ENCODE results near the gene PAMR1. TPM values are rescaled to one million over a fixed set of nuclear protein-coding genes. Genes with fewer than 3 reads are reported as not detected.

PAMR1 gene
- total and polyA plus RNA-seq, 2 donors (not counting 3 experiments of a cell fraction or from before 2014, with no cell fraction given) = not detected

- FAIRE-seq (no peak), DNase-seq (ENCODE audit: low read depth, low spot score) (no peak)
- dilution Hi-C loops (cut with MboI; ENCODE audit: extremely low pct_ligation_motif_present, low sequenced_read_pairs) = no loop called here
- H3K79me2 ChIP-seq (ENCODE audit: control insufficient read depth, insufficient read depth, low read length) = no peaks in the 10 kb centered on the region
- no TSS peak for BruUV-seq (replicated peaks)
- H3K4me3 ChIP-seq (replicated peaks in 1 of 3; ENCODE audit: insufficient read depth in 1 of 3, low read depth in 1 of 3, low read length in 3 of 3) = no peak overlapping the region
- H3K27me3 ChIP-seq (ENCODE audit: control insufficient read depth in 2 of 2, insufficient read depth in 2 of 2, low read length in 2 of 2) = peaks cover 33 to 57% of the 10 kb centered on the region in 2 experiments
- no peaks in the 10 kb centered on the region for H3K9me3 ChIP-seq (replicated peaks; ENCODE audit: control insufficient read depth, insufficient read depth, low read length)
- no peak overlapping the region for H2AFZ ChIP-seq (ENCODE audit: low read depth, low read length)
- POLR2A ChIA-PET = no interaction called here
- no peaks in the 10 kb centered on the region for H3K4me1 ChIP-seq (ENCODE audit: control insufficient read depth, extremely low read depth, insufficient read depth, low read length)
- TF ChIP-seq GATA2 (IDR thresholded peaks at IDR 0.05; ENCODE audit: insufficient read depth, insufficient read length, low read depth, low read length) = no peak
- TF ChIP-seq EZH2 (IDR thresholded peaks at IDR 0.05; ENCODE audit: borderline replicate concordance, low read depth, low read length, severe bottlenecking) = no peak
- no peak for TF ChIP-seq POLR2A (IDR thresholded peaks at IDR 0.05; ENCODE audit: low read depth, low read length)
- no peak for TF ChIP-seq JUN (IDR thresholded peaks at IDR 0.05; ENCODE audit: borderline replicate concordance, insufficient read depth, insufficient read length, low read depth)
- TF ChIP-seq, protein P1, sequence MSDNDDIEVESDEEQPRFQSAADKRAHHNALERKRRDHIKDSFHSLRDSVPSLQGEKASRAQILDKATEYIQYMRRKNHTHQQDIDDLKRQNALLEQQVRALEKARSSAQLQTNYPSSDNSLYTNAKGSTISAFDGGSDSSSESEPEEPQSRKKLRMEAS (IDR thresholded peaks at IDR 0.05; ENCODE audit: insufficient read depth, insufficient read length) = no peak
- no peak for TF ChIP-seq CTCF (IDR thresholded peaks at IDR 0.05; ENCODE audit: extremely low read depth in 1 of 2, insufficient read depth in 1 of 2, low read depth in 1 of 2, low read length in 2 of 2)
- no peak for TF ChIP-seq POLR2AphosphoS5 (IDR thresholded peaks at IDR 0.05; ENCODE audit: insufficient read depth, low read depth, low read length)
- no peak for TF ChIP-seq FOS (IDR thresholded peaks at IDR 0.05; ENCODE audit: borderline replicate concordance, insufficient read depth, low read length)
- TF ChIP-seq MYC (IDR thresholded peaks at IDR 0.05; ENCODE audit: low read depth, low read length) = no peak
- H3K36me3 ChIP-seq (ENCODE audit: control insufficient read depth in 2 of 2, extremely low read depth in 1 of 2, insufficient read depth in 2 of 2, low read length in 2 of 2) = no peaks in the 10 kb centered on the region
- no peaks in the 10 kb centered on the region for H4K20me1 ChIP-seq (replicated peaks; ENCODE audit: control insufficient read depth, extremely low read depth, insufficient read depth, low read length)
- CTCF ChIA-PET = no interaction called here
- H3K4me2 ChIP-seq (ENCODE audit: insufficient read depth, low read length) = no peak overlapping the region
- no peaks in the 10 kb centered on the region for H3K9me1 ChIP-seq (replicated peaks; ENCODE audit: control insufficient read depth, extremely low read depth, insufficient read depth, low read length)
- no peak overlapping the region for H3K27ac ChIP-seq (ENCODE audit: insufficient read depth, low read depth, low read length)
- intact Hi-C loops (cut with micrococcal nuclease) = no loop called here
- H3K9ac ChIP-seq (replicated peaks; ENCODE audit: extremely low read depth, insufficient read depth, low read length) = no peak overlapping the region
These were observed 111.1 kb downstream of the PAMR1 start for GRCh38 chr11:35414311-35414710.
